HG03159 (cell line): Measurements from ENCODE around the gene FN1.
"Not testable (repeated sequence)": the region's sequence is repeated elsewhere in the genome, so short reads cannot be mapped to it uniquely, and the experiment has no call there.

Experiments
- ATAC-seq: cut with Tn5 transposase; IDR thresholded peaks from one replicate; pipeline ENCODE4 v1.9.1; 2021; ENCODE audit warnings: mild to moderate bottlenecking, moderate library complexity; ENCODE audit not compliant: unreplicated experiment

Gene FN1

GRCh38 chr2:215423928-215424540 lies 11.8 kb downstream of the FN1 start:
- ATAC-seq: no peak

GRCh38 chr2:215423234-215423633 lies 12.6 kb downstream of the FN1 start:
- ATAC-seq: no peak

DNA sequence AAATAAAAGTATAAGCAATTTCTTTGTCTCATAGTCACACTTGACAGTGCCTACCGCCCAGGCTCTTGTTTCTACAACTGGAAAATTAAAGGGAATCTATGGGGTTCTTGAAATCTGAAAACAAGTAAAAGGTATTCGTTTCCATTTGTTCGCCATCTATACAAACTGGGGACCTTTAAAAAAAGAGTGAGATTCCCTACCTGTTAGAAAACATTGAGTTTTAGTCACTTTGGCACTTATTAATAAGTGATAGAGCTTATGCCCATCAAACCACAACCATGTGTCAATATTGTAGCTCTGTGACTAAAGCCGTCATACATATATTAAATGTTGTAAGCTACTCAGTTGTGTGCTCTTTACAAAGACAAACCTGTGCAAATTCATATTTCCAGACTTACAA lies 13.2 kb downstream of the FN1 start:
- ATAC-seq: no peak

GRCh38 chr2:215421859-215422461 lies 13.9 kb downstream of the FN1 start:
- no peak for ATAC-seq

- ATAC-seq: no peak
Measured at GRCh38 chr2:215420471-215420935, 15.4 kb downstream of the FN1 start.

- ATAC-seq: no peak
Measured at GRCh38 chr2:215419769-215420470, 15.9 kb downstream of the FN1 start.

DNA sequence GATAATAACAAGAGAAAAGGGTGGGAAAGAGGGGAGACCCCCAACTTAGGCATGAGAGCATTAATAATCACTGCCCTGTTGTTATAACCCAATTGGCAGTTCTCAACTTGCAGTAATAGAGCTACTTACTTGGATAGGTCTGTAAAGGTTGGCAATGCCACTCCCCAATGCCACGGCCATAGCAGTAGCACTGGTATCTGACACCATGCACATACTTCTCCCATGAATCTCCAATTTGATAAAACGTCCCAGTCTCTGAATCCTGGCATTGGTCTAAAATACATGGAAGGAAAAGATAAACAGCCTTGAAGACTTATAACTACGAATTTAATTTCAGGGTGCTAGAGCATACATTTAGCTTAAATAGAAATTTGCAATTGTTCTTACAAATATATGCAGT lies 16.8 kb downstream of the FN1 start:
- no peak for ATAC-seq

- no peak for ATAC-seq
Measured at GRCh38 chr2:215418064-215418963, 17.6 kb downstream of the FN1 start.

GRCh38 chr2:215417400-215417951 lies 18.4 kb downstream of the FN1 start:
- ATAC-seq: no peak

DNA sequence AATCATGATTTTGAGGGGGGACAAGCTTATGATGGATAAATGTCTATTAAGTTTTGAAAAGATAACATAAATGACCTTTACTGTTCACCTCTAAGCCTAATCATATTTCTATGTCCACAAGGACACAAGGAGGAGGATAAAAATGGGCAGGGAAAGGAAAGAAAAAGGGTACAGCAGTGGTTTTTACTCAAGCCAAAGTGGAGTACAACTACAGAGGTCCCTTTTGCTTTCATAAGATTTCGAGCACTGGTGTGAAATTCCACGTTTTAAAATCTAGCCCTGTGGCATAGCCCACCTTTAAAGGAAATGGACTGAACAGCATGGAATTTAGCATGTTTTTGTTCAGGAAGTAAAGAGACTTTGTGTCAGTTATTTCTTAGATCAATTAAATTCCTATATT lies 19.2 kb downstream of the FN1 start:
- no peak for ATAC-seq

DNA sequence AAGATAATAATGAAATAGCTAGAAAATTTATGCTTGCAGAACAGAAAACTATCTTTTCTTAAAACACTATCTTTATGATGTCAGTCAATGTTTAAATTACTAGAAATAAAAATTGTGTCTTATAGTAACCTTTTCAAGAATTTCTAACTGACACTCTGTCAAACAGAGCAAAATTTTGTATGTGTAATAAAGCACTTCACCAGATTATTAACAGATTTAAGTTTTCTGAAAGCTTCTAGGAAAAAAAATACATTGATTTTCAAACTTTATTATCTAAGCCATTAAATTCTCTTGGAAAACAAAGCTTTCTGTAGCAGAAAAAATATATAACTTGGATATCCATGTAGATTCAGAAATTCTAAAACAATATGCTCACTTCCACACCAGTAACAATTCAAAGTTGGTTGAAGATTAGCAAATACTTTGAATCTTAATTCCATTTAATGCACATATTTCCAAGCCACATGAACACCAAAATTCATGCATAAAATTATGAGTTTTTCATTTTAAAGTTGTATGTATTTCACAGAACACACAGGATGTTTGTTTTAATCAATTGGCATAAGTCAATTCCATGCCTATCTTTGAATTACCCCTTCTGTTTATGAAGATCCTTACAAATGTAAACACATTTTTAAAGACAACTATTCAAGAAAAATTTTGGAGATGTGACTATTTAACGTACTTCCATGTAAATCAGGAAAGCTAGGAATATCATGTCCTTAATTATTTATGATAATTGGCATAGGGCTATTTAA lies 19.9 kb downstream of the FN1 start:
- no peak for ATAC-seq

DNA sequence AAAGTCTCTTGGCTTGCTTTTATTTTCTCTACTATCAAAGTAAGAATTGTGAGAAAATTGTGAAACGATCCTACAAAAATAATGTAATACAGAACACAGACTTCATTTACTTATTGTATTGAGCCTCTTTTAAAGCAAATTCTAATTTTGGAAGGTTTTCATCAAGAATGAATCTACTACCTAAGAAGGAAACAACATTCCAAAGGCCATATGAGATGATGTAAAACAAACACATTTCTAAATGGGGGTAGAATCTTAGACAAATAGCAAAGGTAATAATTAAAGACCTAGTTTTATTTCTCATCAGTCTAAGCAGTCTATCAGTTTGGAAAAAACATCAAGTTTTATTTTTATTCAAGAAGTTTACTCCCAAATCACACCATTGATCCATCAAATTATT lies 20.6 kb downstream of the FN1 start:
- no peak for ATAC-seq

- ATAC-seq: no peak
Measured at GRCh38 chr2:215414674-215415073, 21.2 kb downstream of the FN1 start.

DNA sequence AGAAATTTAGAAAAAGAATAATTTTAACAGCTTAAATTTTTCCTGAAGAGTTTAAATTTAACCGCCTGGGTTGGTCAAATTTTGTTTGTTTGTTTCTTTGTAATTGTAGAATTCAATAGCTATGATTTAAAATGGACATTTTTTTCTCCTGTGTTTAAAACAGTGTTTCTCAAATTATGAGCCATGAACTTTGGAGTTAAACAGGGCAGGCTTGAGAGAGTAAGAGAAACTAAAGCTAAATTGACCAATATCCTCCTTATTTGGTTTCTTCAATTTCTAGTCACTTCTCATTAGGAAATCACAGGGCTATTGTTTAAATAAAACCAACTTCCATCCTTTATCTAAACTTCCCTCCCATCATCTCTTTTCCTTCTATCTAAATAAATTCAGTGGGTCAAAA lies 21.9 kb downstream of the FN1 start:
- no peak for ATAC-seq

DNA sequence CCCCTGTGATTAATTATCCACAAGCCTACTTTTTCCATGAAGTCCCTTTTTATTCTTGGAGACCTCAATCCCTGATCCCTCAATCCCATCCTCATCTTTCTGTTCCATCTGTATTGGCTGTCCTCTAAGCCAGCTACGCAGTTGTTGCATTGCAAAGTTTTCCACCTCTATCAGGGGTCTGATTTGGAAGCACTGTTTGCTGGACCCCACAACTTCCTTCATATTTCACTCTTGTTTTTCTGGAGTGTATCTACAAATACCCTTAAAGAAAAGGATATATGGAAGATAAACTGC lies 22.4 kb downstream of the FN1 start:
- no peak for ATAC-seq

DNA sequence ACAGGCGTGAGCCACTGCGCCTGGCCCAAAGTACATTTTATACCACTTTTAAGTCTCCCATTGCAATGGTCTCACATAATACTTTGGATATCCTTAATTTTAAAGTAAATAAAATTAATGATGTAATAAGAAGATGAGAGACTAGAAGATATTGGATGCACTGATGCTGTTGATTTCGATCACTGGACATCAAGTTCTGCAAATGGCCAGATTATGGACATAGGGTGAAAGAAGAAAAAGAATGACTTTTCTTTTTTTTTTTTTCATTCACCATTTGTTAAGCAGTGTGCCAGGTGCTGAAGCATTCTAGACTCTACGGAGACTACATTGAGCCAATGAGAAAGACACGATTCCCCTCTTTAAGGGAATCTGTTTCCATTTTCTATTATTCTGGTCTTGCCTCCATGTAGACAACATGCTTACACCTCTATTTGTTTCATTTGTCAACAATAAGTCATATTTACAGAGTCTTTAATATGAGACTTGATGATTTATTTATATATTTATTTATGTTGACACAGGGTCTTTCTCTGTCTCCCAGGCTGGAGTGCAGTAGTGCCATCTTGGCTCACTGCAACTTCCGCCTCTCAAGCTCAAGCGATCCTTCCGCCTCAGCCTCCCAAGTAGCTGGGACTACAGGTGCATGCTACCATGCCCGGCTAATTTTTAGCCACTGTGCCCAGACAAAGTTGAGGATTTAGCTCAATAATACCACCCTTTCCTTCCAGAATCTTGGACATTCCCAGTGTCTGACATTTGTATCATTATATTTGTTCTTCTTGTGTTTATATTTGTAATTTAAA lies 23.7 kb downstream of the FN1 start:
- no peak for ATAC-seq

DNA sequence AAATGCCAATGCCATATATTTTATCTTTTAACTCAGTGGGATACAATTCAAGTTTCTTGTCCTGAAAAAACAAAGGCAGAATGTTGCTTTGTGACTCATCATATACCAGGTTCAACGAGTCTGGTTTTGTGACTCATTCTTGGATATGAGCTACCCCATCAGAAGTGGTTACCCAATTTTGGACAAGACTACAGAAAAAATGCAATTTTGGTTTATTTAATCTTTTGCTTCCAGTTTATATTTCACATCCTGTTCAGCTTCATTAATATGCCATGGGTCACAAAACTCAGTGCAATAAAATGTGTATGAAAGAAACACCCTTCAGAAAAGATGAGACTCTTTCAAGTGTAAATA lies 25.0 kb downstream of the FN1 start:
- no peak for ATAC-seq

DNA sequence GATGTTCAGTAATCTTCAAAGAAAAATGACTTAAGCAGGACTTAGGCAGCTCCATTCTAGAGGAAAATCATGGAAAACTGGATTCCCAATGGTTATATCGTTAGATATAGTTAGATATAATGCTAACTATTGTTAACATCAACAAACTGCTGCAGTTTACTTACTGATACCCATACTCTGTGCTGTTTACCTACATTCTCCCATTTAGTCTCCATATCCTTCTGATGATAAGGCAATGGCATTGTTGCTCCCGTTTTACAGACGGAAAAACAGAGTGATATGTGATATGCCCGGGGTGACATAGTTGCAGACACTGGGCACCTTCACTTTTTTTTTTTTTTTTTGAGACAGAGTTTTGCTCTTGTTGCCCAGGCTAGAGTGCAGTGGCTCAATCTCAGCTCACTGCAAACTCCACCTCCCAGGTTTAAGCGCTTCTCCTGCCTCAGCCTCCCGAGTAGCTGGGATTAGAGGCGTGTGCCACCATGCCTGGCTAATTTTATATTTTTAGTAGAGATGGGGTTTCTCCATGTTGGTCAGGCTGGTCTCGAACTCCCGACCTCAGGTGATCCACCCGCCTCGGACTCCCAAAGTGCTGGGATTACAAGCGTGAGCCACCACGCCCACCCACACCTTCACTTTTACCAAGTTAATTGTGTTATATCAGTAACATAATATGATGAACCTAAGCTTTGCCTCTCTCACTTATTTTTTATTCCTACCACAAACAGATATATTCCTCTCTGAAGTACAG lies 25.5 kb downstream of the FN1 start:
- not testable (repeated sequence) for ATAC-seq
